GM19193 (cell line): ENCODE measurements around the gene POLK.

Source experiments
- POLR2A ChIP-seq: IDR thresholded peaks from 4 replicates; pipeline ENCODE4 v1.6.1; 2011; ENCODE audit not compliant: insufficient read depth, insufficient read length; ENCODE audit errors: extremely low read depth

The POLK gene

DNA sequence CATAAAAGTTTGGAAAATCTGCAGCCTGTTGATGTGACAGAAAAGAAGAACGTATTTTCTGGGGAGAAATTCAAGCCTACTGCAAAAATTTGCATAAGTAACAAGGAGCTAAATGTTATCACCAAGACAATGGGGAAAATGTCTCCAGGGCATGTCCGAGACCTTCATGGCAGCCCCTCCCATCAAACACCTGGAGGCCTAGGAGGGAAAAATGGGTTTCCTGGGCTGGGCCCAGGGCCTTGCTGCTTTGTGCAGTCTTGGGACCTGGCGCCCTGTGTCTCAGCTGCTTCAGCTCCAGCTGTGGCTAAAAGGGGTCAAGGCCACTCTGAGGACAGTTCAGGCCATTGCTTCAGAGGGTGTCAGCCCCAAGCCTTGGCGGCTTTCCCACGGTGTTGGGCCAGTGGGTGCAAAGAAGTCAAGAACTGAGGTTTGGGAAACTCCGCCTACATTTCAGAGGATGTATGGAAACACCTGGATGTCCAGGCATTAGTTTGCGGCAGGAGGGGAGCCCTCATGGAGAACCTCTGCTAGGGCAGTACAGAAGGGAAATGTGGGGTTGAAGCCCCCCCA is 13.4 kb upstream of the POLK start:
- TF ChIP-seq POLR2A = no peak

DNA sequence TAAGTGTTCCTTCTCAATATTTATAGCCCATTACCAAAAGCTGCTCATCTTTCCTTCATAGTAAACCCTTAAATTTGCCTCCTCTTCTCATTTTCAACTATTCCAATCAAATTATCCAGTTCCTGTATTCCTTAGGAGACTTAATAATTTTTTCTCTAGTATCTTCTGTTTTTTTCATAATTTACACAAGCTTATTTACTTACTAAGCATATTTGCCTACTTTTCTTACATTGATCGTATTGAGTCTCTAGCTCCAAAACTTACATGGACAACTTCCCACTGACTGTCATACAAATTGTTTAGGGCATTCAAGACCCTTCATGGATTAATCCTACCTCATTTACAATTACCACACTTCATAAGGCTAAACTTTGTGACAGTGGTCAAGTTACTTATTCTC is 3.9 kb upstream of the POLK start:
- TF ChIP-seq POLR2A = no peak

DNA sequence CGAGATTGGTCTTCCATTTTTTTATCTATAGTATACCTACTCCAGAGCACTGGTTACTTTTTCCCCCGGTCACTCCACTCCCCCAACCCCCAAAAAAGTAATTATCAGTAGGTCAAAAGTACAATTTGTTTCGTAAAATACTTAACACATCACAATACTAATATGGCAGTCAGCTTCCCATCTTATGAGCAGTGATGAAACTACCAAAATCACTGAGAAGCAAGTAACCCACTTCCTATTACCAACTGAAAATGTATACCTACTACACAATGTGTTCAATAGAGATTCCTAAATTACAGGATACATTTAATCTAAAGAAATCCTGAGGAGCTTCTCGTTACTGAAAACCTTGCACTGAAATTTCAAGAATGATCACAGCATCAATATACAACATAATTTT is 2.1 kb upstream of the POLK start:
- no peak for TF ChIP-seq POLR2A

DNA sequence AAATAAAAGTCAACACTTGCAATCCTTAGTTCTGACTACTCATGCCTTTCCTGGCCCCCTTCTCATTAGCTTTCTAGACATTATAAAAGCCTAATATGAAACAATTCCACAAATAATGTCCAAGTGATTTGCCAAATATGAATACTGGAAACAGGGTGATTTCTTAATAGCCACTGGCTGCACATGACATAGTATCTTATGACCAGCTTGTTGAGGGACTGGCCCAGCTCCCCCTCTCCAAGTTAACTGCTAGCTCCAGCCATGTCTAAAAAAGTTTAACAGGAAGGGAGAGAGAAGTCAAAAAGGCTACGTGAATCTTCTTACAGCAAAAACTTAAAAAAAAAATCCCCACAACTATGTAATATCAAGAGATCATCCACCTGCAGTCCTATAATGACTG is 1.7 kb upstream of the POLK start:
- no peak for TF ChIP-seq POLR2A

DNA sequence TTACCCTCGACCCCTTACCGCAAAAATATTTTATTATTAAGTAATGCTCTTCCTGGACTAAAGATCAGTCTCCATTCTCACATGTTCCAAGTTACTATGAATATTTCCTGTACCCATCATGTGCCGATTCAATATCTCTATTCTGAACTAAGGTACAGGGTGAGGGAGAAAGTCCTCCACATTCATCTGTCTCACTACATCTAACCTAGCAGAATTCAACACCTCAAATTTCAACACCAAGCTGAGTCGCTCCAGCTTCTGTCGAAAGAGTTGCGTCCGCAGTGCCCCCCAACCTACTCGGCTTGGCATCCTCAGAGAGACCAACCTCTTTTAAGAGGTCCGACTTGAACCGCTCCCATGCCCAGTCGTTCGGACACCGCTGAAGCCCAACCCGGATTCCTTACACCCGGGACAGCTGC is 1.3 kb upstream of the POLK start:
- TF ChIP-seq POLR2A = no peak

DNA sequence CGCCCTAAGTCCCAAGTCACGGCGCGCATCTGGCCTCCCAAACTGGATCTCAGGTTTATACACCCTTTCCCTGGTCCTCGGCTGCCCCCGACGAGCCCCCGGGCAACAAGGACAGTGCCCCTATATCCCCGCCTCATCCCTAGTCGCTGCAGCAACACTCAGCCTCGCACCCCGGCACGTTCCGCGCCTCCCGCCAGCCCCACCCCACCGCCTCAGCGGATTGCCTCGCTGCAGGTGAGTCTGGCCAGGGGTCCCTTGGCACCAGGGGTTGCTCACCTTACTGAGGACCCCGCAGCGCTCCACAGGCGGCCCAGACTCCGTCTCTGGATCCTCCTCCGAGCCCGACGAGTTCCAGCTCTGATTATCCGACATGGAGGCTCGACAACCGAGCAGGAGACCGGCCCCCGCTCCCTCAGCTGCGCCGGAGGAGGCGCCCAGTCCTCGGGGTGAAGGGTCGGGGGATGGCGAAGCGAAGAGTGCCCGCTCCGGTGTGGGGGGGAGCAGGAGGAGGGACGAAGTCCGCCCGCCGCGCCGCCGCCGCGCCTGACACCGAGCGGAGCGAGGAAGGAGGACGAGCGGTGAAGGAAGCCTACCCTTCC is 756 bp upstream of the POLK start:
- no peak for TF ChIP-seq POLR2A

DNA sequence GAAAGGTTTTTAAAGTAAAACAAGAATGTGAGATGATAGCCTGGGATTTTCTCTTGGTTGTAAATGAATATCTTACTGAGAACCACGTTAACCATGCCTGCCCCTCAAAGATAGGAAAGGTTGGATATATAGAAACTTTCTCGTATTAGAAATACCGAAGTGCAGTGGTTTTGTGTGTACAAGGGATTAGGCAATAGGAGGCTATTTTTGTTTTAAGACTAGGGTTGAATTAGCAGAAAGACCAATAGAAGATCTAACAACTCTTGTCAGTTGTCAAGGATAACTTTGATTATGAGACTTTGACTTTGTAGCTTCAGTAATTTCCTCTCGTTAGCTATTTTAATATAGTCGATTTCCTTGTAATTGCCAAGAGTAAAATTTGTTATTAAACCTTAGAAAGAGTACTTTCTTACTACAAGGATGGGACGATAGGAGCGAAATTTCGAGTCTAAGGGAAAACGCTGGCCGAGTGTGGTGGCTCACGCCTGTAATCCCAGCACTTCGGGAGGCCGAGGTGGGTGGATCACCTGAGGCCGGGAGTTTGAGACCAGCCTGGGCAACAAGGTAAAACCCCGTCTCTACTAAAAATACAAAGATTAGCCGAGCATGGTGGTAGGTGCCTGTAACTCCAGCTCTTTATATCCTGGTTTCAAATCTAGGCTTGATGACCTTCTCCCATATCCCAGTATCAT is 838 bp downstream of the POLK start:
- no peak for TF ChIP-seq POLR2A

DNA sequence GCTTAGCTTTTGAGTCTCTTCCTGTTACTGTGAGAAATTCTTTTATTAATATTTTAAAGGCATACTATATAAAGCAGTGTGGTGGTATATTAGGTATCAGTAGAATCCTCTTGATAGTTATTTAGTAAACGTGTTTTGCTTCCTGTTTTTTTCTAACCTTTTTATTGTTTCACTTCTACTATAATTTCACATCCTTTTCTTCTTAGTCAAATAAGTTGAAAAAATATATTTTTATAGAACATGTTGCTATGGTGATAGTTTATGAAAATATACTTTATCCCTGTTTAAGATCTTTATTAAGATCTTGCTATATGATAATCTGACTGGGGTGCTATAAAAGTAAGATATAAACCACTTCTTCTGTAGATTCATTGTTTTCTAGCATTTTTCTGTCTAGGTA is 2.1 kb downstream of the POLK start:
- no peak for TF ChIP-seq POLR2A

DNA sequence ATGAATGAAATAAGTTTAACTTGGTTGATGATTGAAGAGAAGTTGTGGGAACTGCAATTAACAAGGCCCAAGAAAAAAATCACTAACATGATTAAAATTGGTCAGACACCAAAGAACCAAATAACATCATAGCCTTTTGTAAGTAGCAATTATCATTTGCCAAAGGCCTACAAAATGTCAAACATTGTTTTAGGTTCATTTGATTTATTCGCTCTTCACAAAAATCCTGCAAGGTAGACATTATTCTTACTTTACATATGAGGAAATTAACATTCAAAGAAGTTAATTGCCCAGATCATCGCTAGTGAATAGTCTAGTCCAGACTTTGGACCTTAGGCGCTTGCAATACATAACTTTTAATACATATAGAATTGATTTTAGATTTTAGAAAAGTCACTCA is 2.6 kb downstream of the POLK start:
- TF ChIP-seq POLR2A = no peak

DNA sequence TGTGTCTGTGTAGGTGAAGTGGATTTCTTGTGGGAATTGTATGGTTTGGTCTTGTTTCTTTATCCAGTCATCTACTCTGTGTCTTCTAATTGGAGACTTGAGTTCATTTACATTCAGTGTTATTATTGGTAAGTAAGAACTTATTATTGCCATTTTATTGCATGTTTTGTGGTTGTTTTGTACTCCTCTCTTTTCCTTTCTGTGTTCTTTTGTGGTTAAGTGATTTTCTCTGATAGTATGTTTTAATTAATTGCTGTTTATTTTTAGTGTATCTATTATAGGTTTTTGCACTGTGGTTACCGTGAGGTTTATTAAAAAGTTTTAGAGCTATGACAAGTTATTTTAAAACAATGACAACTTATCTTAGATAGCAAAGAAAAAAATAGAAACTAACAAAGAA is 8.1 kb downstream of the POLK start:
- no peak for TF ChIP-seq POLR2A

DNA sequence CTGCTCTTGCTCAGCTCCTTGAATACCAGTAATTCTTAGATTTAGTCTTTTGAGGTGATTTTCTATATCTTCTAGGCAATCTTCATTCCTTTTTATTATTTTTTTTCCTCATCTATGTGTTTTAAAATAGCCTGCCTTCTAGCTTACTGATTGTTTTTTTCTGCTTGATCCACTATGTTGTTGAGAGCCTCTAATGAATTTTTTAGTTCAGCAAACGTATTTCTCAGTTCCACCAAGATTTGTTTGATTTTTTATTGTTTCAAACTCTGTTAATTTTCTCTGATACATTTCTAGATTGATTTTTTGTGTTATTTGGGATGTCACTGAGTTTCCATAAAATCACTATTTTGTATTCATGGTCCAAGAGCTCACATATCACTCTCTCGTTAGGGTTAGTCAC is 9.5 kb downstream of the POLK start:
- no peak for TF ChIP-seq POLR2A

DNA sequence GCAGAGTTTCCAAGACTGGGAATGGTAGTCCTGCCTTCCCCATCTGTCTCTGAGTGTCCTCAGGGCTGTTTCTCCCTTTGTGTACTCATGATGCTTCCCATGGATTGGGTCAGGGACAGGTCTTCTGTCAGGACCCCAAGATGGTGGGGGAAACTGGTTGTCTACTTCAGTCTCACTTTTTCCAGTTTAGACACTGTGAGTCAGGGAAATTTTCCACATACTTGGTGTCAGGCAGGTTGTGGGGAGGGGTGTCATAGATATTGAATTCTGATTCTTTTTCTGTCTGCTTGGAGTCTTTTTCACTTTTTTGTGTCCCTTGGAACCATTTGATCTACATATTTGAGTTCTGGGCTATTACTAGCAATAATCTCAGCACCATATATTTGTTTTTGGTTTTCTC is 10.3 kb downstream of the POLK start:
- TF ChIP-seq POLR2A = no peak

DNA sequence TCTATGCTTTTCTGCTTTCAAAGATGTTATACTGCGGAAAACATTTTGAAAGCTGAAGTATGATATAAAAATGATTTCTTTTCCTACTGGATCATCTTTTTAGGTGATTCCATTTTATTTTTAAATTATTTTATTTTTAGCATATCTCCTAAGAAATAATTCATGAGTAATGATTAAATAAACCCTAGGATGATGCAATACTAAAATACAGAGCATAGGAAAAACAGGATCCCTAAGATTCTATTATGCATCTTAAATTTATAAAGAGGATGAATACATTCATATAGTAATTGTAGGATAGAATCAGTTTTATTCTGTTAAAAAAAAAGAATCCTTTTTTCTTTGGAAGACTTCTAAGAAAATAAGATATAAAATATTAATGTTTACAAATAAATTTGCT is 10.9 kb downstream of the POLK start:
- no peak for TF ChIP-seq POLR2A

DNA sequence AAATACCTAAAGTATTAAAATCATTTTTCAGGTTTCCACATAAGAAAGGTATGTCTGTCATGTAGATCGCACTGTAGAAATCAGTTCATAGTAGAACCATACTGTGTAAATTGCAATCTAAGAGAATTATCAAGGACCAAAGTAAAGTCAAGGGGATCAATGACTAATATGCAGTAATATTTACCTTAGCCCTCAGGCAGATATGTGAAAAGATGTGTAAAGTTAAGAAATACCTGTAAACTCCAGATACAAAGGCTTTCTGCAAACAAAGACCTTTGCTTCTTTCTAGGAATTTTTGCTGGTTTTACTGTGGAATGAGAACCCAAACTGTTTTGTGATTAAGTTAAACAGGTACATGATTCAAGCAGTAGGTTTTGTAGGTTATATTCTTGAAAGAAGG is 11.6 kb downstream of the POLK start:
- TF ChIP-seq POLR2A = no peak

DNA sequence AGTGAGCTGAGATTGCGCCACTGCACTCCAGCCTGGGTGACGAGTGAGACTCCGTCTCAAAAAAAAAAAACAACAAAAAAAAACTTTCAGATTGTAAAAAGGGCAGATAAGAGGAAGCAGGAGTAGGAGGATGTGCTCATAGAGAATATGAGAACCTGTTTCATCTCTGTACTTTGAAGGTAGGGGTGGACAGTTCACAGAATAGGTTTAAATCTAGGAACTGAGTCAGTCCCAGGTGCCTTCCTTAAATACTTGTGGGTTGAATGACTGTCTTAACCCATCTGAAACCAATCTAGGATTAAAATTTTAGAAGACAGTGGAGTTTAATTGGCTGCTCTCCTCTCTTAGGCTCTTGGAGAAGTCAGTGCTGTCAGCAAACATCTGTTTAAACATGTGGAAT is 12.4 kb downstream of the POLK start:
- TF ChIP-seq POLR2A = no peak

DNA sequence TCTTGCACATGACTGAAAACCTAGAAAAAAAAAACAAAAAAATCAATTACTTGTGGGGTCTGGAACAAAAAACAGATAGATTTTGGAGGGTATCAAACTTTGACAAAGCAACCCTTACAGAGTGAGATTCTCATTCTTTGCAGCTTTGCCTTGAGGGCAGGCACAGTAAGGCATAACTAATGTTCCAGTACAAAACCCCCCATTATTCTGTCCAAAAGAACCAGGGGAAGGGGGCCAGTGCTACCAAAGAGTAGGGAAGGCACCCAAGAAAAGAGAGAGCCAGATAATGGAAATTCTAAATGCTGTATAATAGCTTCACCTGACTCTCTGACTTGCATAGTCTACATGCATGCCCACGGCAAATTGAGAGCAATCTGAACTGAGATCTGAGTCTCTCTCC is 12.9 kb downstream of the POLK start:
- no peak for TF ChIP-seq POLR2A
